ENCODE measurements around the gene GATB. TPM values are rescaled to one million over a fixed set of nuclear protein-coding genes. Genes with fewer than 3 reads are reported as not detected.

GATB gene
- total RNA-seq, 1 donor from 2014 or later = 22.9 TPM

DNA sequence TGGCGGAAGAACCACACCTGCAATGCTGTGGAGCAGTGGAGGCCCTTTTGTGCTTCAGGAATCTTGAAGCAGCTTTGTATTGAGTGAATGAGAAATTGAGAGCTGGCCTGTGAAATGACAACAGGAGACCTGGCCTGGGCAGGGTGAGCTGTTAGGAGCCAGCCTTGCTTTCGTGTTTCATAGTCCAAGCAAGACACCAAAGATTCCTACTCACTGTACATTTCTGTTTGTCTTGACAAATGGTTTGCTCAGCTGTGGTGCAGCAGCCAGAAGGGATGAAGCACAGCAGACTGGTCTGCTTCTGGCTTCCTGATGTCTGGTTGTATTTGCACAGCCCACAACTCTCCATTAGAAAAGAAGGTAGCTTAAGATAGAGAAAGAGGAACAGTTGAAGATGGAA lies 96.5 kb downstream of the GATB start:
- CTCF ChIA-PET = no interaction called here
- Mint-ChIP-seq H3K27ac (no peak overlapping the region), H3K4me1 (no peaks in the 10 kb centered on the region), H3K36me3 (ENCODE audit: low read depth) (no peaks in the 10 kb centered on the region), H3K4me3 (no peak overlapping the region), H3K9me3 (no peaks in the 10 kb centered on the region), H3K27me3 (no peaks in the 10 kb centered on the region)
- DNase-seq (no peak), ATAC-seq (ENCODE audit: low read depth) (no peak)
- POLR2A ChIA-PET = no interaction called here
- TF ChIP-seq CTCF (IDR thresholded peaks at IDR 0.05) = no peak
- intact Hi-C loops (cut with micrococcal nuclease) = no loop called here

DNA sequence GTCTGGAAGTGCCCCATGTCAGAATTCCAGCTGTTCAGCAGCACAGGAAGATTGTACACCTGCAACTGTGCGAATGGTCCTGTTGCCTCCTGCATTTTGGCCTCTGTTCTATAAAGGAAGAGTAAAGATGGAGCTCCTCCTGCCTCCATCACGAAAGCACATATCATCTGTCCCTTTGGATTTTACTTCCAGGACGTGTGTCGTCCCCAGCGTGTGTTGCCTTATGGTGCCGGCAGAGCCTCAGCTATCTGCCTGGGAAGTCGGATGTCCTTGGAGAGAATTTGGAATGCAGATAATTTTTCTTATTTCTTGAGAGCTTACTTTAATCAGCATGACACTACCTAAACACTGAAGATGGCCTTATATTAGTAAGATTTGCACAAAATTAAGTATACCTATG lies 97.7 kb downstream of the GATB start:
- H3K4me3 Mint-ChIP-seq = no peak overlapping the region
- ATAC-seq (ENCODE audit: low read depth) (no peak), DNase-seq (no peak)
- no peak for TF ChIP-seq CTCF (IDR thresholded peaks at IDR 0.05)
- CTCF ChIA-PET = no interaction called here
- H3K27me3 Mint-ChIP-seq = no peaks in the 10 kb centered on the region
- H3K9me3 Mint-ChIP-seq = no peaks in the 10 kb centered on the region
- no peaks in the 10 kb centered on the region for H3K4me1 Mint-ChIP-seq
- H3K36me3 Mint-ChIP-seq (ENCODE audit: low read depth) = no peaks in the 10 kb centered on the region
- POLR2A ChIA-PET = interaction anchor here (0.7 kb wide), 1 partner anchor 564 kb away, joined by 3 read pairs; the partner anchor contains the start of gene RPS3A
- H3K27ac Mint-ChIP-seq = no peak overlapping the region
- intact Hi-C loops (cut with micrococcal nuclease) = no loop called here

DNA sequence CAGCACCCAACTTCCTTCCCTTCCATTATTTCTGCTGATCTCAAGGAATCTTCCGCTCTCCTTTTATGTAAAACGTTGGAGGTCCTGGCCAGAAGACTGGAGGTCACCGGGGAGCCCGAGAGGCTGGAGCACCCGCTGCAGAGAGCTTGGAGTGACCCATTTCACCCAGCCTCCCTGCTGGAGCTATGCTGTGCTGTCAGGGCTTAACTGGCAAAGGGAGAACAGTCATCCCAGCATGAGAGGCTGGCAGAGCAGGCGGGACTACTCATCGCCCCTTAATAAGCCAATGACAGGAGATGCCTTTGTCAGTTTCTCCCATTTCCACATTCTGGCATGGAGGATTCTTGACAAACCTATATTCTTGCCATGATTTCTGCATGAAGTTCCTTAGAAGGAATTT lies 98.9 kb downstream of the GATB start:
- H3K9me3 Mint-ChIP-seq = no peaks in the 10 kb centered on the region
- H3K36me3 Mint-ChIP-seq (ENCODE audit: low read depth) = no peaks in the 10 kb centered on the region
- no peaks in the 10 kb centered on the region for H3K27me3 Mint-ChIP-seq
- ATAC-seq (ENCODE audit: low read depth) = no peak
- CTCF ChIA-PET = no interaction called here
- intact Hi-C loops (cut with micrococcal nuclease) = no loop called here
- no peak overlapping the region for H3K27ac Mint-ChIP-seq
- no peak overlapping the region for H3K4me3 Mint-ChIP-seq
- DNase-seq = no peak
- H3K4me1 Mint-ChIP-seq = no peaks in the 10 kb centered on the region
- POLR2A ChIA-PET = no interaction called here
- no peak for TF ChIP-seq CTCF (IDR thresholded peaks at IDR 0.05)

DNA sequence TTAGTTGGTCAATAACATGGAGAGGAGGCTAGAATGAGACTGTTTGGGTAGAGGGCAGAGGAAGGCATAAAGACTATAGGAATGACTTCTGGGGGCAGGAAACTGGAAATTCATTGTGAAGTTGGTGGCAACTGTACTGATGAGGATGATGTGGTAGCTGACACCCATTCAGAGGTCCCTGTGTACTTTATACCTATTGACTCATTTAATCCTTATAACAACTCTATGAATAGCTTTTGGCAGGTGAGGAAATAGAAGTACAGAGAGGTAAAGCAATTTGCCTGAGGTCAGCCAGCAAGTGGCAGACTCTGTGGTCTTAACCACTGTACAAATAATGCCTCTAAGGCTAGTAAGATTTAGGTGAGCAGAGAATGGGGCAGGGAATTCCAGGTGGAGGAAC lies 100.1 kb downstream of the GATB start:
- Mint-ChIP-seq H3K4me1 (no peaks in the 10 kb centered on the region), H3K9me3 (no peaks in the 10 kb centered on the region), H3K27me3 (no peaks in the 10 kb centered on the region), H3K27ac (no peak overlapping the region), H3K36me3 (ENCODE audit: low read depth) (no peaks in the 10 kb centered on the region), H3K4me3 (no peak overlapping the region)
- ChIA-PET CTCF (no interaction called here), POLR2A (no interaction called here)
- no peak for DNase-seq
- intact Hi-C loops (cut with micrococcal nuclease) = no loop called here
- no peak for TF ChIP-seq CTCF (IDR thresholded peaks at IDR 0.05)
- no peak for ATAC-seq (ENCODE audit: low read depth)

GRCh38 chr4:151659601-151660364 lies 101.0 kb downstream of the GATB start:
- no peak overlapping the region for H3K27ac Mint-ChIP-seq
- ChIA-PET POLR2A (no interaction called here), CTCF (no interaction called here)
- H3K36me3 Mint-ChIP-seq (ENCODE audit: low read depth) = no peaks in the 10 kb centered on the region
- DNase-seq (no peak), ATAC-seq (ENCODE audit: low read depth) (no peak)
- no peaks in the 10 kb centered on the region for H3K9me3 Mint-ChIP-seq
- no peak for TF ChIP-seq CTCF (IDR thresholded peaks at IDR 0.05)
- no peaks in the 10 kb centered on the region for H3K27me3 Mint-ChIP-seq
- no peak overlapping the region for H3K4me3 Mint-ChIP-seq
- intact Hi-C loops (cut with micrococcal nuclease) = no loop called here
- H3K4me1 Mint-ChIP-seq = no peaks in the 10 kb centered on the region

All from activated B cell treated with CpG ODN at 0.5 μM for 24 hours (primary cell).